ENCODE results near the gene GXYLT2. TPM values are rescaled to one million over a fixed set of nuclear protein-coding genes. Genes with fewer than 3 reads are reported as not detected.

The GXYLT2 gene
- total RNA-seq, 1 experiment from 2014 or later, result 4.8 TPM

DNA sequence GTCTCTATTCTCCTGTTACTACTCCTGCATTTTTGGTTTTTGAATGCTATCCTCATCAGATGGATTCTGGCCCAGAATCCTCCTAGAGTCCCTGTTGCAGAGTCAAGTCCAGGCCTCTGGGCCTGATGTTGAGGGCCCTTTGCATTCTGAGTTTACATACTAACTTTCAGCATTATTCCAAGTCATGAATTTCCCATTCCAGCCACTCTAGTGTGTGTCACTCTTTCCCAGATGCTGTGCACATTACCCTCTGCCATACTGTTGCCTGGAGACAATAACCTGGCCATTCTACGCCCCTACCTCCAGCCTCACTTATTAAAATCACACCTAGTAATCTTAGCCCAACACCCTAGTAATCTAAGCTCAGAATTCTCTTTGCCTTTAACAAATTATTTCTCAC, 53.4 kb downstream of the GXYLT2 start:
- Mint-ChIP-seq H3K36me3 (ENCODE audit: insufficient read depth, unreplicated experiment) (peaks cover 6% of the 10 kb centered on the region), H3K27me3 (ENCODE audit: insufficient read depth, unreplicated experiment) (no peaks in the 10 kb centered on the region), H3K4me3 (ENCODE audit: unreplicated experiment) (no peak overlapping the region), H3K27ac (ENCODE audit: unreplicated experiment) (no peak overlapping the region), H3K9me3 (ENCODE audit: unreplicated experiment) (no peaks in the 10 kb centered on the region), H3K4me1 (ENCODE audit: low read depth, unreplicated experiment) (peaks cover 23% of the 10 kb centered on the region)
- DNase-seq, result no peak
- ChIA-PET POLR2A (no interaction called here), CTCF (no interaction called here)
- Histone ChIP-seq H3K27me3 (replicated peaks; ENCODE audit: control insufficient read depth, insufficient read depth, low read length) (no peaks in the 10 kb centered on the region), H3K4me3 (ENCODE audit: low read depth, low read length) (no peak overlapping the region), H3K36me3 (ENCODE audit: control insufficient read depth, insufficient read depth, low read length) (no peaks in the 10 kb centered on the region), H3K4me1 (peaks cover 12% of the 10 kb centered on the region), H3K9me3 (no peaks in the 10 kb centered on the region)
- BruUV-seq (replicated peaks), result no TSS peak
- intact Hi-C loops (cut with micrococcal nuclease; ENCODE audit: unreplicated experiment), result no loop called here
- TF ChIP-seq, protein P1, sequence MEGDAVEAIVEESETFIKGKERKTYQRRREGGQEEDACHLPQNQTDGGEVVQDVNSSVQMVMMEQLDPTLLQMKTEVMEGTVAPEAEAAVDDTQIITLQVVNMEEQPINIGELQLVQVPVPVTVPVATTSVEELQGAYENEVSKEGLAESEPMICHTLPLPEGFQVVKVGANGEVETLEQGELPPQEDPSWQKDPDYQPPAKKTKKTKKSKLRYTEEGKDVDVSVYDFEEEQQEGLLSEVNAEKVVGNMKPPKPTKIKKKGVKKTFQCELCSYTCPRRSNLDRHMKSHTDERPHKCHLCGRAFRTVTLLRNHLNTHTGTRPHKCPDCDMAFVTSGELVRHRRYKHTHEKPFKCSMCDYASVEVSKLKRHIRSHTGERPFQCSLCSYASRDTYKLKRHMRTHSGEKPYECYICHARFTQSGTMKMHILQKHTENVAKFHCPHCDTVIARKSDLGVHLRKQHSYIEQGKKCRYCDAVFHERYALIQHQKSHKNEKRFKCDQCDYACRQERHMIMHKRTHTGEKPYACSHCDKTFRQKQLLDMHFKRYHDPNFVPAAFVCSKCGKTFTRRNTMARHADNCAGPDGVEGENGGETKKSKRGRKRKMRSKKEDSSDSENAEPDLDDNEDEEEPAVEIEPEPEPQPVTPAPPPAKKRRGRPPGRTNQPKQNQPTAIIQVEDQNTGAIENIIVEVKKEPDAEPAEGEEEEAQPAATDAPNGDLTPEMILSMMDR (IDR thresholded peaks at IDR 0.05; ENCODE audit: insufficient read depth in 1 of 2, low read depth in 1 of 2, low read length in 1 of 2, severe bottlenecking in 1 of 2, unreplicated experiment in 1 of 2), result no peak

GRCh38 chr3:72942427-72942826, 54.6 kb downstream of the GXYLT2 start:
- ChIA-PET CTCF (no interaction called here), POLR2A (no interaction called here)
- H3K4me3 Mint-ChIP-seq (ENCODE audit: unreplicated experiment), result no peak overlapping the region
- Histone ChIP-seq H3K9me3 (no peaks in the 10 kb centered on the region), H3K4me3 (ENCODE audit: low read depth, low read length) (no peak overlapping the region), H3K36me3 (ENCODE audit: control insufficient read depth, insufficient read depth, low read length) (no peaks in the 10 kb centered on the region), H3K27me3 (replicated peaks; ENCODE audit: control insufficient read depth, insufficient read depth, low read length) (no peaks in the 10 kb centered on the region), H3K4me1 (peaks cover 12% of the 10 kb centered on the region)
- BruUV-seq (replicated peaks), result no TSS peak
- TF ChIP-seq, protein P1 (IDR thresholded peaks at IDR 0.05; ENCODE audit: insufficient read depth in 1 of 2, low read depth in 1 of 2, low read length in 1 of 2, severe bottlenecking in 1 of 2, unreplicated experiment in 1 of 2), result no peak
- intact Hi-C loops (cut with micrococcal nuclease; ENCODE audit: unreplicated experiment), result no loop called here
- peaks cover 23% of the 10 kb centered on the region for H3K4me1 Mint-ChIP-seq (ENCODE audit: low read depth, unreplicated experiment)
- no peaks in the 10 kb centered on the region for H3K9me3 Mint-ChIP-seq (ENCODE audit: unreplicated experiment)
- H3K27ac Mint-ChIP-seq (ENCODE audit: unreplicated experiment), result no peak overlapping the region
- no peaks in the 10 kb centered on the region for H3K27me3 Mint-ChIP-seq (ENCODE audit: insufficient read depth, unreplicated experiment)
- peaks cover 6% of the 10 kb centered on the region for H3K36me3 Mint-ChIP-seq (ENCODE audit: insufficient read depth, unreplicated experiment)
- DNase-seq, result no peak

GRCh38 chr3:72944696-72945095, 56.9 kb downstream of the GXYLT2 start:
- intact Hi-C loops (cut with micrococcal nuclease; ENCODE audit: unreplicated experiment), result no loop called here
- Mint-ChIP-seq H3K27me3 (ENCODE audit: insufficient read depth, unreplicated experiment) (no peaks in the 10 kb centered on the region), H3K9me3 (ENCODE audit: unreplicated experiment) (no peaks in the 10 kb centered on the region), H3K4me3 (ENCODE audit: unreplicated experiment) (no peak overlapping the region), H3K27ac (ENCODE audit: unreplicated experiment) (no peak overlapping the region), H3K4me1 (ENCODE audit: low read depth, unreplicated experiment) (peaks cover 35% of the 10 kb centered on the region), H3K36me3 (ENCODE audit: insufficient read depth, unreplicated experiment) (peaks cover 5% of the 10 kb centered on the region)
- DNase-seq, result no peak
- no peaks in the 10 kb centered on the region for H3K36me3 ChIP-seq (ENCODE audit: control insufficient read depth, insufficient read depth, low read length)
- peaks cover 7% of the 10 kb centered on the region; the same call in 1 of the 2 replicates for H3K4me1 ChIP-seq
- H3K9me3 ChIP-seq, result no peaks in the 10 kb centered on the region
- ChIA-PET CTCF (no interaction called here), POLR2A (no interaction called here)
- no TSS peak for BruUV-seq (replicated peaks)
- TF ChIP-seq, protein P1 (IDR thresholded peaks at IDR 0.05; ENCODE audit: insufficient read depth in 1 of 2, low read depth in 1 of 2, low read length in 1 of 2, severe bottlenecking in 1 of 2, unreplicated experiment in 1 of 2), result no peak
- H3K4me3 ChIP-seq (ENCODE audit: low read depth, low read length), result no peak overlapping the region
- H3K27me3 ChIP-seq (replicated peaks; ENCODE audit: control insufficient read depth, insufficient read depth, low read length), result no peaks in the 10 kb centered on the region

Data from Caco-2 (cell line).